GM19043 (cell line): ENCODE data around the gene DCTN3.
"Not testable (repeated sequence)": the region's sequence is repeated elsewhere in the genome, so short reads cannot be mapped to it uniquely, and the experiment has no call there.

Experiments
- ATAC-seq: cut with Tn5 transposase; IDR thresholded peaks from one replicate; pipeline ENCODE4 v1.9.1; 2021; ENCODE audit warnings: low read depth; ENCODE audit not compliant: unreplicated experiment

The DCTN3 gene

DNA sequence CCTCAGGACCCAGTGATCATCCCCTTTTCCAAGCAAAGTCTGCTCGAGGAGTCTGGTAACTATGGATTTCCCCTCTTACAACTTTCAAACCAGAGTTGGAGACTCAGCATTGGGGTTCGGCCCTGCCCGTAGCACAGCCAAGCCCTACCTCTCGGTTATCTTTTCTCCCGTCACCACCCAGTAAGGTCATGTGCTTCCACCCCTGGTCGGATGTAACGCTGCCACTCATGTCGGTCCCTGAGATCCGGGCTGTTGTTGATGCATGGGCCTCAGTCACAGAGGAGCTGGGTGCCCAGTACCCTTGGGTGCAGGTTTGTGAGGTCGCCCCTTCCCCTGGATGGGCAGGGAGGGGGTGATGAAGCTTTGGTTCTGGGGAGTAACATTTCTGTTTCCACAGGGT is 27.4 kb upstream of the DCTN3 start:
- ATAC-seq, result no peak

DNA sequence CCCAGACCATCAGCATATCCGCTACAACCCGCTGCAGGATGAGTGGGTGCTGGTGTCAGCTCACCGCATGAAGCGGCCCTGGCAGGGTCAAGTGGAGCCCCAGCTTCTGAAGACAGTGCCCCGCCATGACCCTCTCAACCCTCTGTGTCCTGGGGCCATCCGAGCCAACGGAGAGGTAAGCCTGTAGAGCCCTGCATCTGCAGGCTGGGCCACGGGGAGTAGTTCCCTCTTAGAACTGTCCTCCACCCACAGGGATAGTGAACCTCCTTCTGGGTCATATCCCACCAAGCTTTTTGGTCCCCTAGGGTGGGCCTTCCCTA is 26.7 kb upstream of the DCTN3 start:
- no peak for ATAC-seq

- peak; percentile 71 for ATAC-seq
Measured at GRCh38 chr9:34646211-34647083, 26.2 kb upstream of the DCTN3 start, which contains the start of gene GALT. Gene GALT (plus strand): TSS chr9:34646675. CDS start chr9:34646705, 30 bp downstream.

DNA sequence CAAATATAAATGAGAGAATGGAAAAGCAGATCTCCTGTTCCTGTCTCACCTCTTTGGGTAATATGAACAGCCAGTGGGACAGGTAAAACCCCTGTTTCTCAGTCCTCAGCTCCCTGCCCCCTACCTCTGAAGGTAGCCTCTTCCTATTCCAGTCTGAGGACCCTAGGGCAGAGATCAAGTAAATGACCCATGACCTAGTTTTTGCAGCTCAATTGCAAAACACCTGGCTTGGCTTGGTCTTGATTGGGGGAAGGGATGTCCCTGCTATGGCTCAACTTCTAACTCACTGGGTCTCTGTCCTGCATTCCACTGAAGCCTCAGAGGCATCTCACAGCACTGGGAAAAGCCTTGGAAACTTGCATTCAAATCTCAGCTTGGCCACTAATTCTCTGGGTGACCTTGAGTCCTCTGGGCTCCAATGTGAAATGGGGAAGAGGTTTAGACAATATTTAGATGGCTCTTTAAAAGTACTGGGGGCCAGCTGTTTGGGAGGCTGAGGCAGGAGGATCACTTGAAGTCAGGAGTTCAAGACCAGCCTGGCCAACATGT is 24.5 kb upstream of the DCTN3 start:
- ATAC-seq, result no peak

GRCh38 chr9:34642679-34643078 is 22.4 kb upstream of the DCTN3 start:
- ATAC-seq, result no peak

DNA sequence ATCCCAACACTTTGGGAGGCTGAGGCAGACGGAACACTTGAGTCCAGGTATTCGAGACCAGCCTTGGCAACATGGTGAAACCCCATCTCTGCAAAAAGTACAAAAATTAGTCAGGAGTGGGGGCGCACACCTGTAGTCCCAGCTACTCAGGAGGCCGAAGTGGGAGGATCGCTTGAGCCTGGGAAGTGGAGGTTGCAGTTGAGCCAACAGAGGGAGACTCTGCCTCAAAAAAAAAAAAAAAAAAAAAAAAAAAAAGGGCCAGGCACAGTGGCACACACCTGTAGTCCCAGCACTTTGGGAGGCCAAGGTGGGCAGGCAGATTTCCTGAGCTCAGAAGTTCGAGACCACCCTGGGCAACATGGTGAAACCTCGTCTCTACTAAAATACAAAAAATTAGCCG is 19.0 kb upstream of the DCTN3 start:
- not testable (repeated sequence) for ATAC-seq

GRCh38 chr9:34638138-34638445 is 17.8 kb upstream of the DCTN3 start:
- ATAC-seq, result no peak

DNA sequence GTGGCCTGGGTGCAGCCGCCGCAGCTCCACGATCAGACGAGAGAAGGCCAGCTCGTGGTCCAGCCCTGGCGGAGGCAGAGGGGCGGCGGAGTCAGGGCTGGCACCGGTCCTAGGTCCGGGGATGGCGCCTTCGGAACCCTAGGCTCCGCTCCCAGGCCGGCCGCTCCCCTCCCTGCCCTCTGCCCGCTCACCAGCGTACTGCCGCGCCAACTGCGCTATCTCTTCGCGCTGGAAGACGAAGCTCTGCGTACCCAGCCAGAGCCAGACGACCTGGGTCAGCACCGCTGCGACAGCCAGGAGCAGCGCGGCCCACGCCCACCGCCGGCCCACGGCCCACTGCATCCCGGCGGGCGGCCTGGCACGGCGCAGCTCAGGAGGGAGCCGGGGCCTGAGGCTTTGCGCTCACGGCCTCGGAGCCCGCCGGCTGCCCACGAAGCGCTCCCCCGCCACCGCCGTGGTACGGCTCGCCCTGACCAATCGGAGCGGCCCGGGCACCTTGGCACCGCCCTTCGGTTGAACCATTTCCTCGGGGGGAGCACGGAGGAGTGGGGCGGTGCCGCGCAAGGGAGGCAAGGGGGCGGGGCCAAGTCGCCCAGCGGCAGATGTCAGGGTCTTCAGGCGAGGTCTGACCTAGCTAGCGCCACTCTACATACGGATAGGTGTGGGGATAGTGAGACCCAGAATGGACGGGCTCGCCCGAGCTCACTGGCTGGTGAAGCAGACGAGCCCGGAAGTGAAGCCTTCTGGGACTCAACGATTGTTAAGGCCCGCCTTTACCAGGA is 17.3 kb upstream of the DCTN3 start, which contains the start of gene SIGMAR1:
Gene SIGMAR1 (minus strand): TSS at position 432 of the 782 bp plus-strand sequence. CDS start 90 bp downstream, at position 342.
- ATAC-seq, result peak; percentile 78

DNA sequence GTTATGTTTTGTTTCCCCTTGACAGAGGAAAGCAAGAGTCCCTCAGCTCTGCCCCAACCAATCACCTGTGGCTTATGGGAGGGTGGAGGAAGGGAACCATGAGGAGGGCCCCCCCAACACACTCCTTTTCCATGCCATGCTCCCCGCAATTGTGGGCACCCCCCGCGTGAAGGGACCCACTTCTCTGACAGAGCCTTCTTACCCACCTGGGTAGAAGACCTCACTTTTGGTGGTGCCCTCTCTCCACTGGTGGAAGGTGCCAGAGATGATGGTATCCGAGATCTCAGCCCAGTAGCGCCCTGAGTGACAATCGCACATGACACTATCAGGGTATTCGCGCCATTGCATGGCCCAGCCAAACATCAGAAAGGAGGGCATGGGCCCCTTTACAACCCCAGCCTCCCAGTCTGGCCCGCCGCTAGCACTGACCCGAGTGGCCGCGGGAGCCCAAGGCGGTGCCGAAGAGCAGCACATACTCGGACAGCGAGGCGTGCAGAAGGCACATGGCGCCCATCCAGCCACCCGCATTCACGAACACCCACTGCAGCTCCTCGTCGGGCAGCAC is 16.6 kb upstream of the DCTN3 start:
- no peak for ATAC-seq

- no peak for ATAC-seq
Measured at GRCh38 chr9:34635556-34635955, 15.3 kb upstream of the DCTN3 start.

DNA sequence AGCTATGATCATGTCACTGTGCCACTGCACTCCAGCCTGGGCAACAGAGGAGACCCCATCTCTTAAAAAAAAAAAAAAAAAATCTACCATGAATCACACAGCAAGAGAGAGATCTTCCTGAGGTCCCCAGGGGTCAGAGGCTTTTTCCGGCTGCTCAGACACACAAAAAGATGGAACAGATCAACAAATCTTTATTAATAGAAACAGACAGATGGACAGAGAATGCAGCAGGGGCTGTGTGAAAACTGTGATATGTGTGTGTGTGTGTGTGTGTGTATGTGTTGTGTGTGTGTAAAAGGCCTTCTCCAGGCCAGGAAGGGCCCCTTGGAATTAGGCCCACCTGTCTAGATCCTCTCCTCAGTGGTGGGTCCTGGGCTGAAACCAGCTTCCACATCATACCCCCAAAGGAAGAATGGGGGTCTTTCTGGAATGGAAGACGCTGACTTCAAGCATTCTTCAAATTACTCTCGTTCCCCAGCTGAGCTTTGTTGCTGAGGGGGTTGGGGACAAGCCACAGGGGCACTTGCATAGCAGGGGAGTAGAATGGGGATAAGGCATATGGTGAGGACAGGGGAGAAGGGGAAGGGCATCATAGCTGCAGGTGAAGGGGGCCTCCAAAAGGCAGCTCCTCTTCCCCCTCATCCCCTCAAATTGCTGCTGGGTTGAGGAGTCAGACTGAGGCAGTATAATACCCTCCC is 14.4 kb upstream of the DCTN3 start:
- ATAC-seq, result no peak

GRCh38 chr9:34633851-34634550 is 13.7 kb upstream of the DCTN3 start:
- ATAC-seq, result no peak

DNA sequence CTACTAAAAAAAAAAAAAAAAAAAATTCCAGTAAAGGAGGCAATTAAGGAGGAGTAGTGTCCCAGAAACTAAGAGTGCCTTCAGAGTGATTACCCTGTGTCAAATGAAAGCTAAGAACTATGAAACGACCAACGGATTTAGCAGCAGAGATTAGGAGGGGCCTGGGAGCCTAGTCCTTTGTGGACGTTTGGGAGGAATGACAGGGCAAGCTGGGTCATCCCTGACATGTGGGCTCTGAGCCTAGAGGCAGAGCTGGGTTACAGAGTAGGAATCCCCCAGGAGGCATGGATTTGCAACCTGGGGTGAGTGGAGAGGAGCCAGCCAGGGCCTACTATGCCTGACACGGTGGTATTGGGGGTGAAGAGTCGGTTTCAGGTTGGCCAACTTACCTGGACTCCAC is 12.9 kb upstream of the DCTN3 start:
- no peak for ATAC-seq

DNA sequence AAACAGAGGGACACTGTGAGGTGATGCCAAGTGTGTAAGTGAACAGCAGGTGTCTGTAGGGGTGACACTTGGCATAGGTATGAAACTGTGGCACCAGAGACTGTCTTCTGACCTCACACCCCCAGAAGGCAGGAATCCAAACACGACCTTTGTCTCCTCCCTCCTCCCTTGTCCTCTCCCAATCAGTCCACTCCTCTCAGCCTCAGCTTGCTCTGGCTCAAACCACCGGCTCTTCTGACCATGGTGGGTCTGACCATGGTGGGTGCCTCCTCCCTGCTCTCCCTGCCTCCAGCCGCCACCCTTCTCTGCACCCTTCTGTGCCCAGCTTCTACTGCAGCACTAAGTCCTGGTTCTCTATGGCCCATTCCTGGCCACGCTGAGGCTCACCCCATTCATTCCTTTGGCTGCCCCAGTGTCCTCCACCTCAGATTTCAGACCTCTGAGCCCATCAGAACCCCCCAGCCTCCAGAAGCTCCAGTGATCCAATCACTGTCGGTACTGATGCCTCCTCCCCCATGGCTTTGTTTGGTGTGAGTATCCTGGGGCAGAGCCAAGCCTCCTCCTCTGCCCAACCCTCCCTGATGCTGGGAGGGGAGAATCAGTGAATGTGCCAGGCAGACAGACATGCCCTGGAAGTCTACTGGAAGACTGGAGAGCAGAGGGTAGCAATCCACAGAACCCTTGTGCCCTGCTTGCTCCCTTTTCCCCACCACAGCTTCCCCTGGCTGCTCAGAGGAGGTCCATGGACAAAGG is 10.3 kb upstream of the DCTN3 start:
- ATAC-seq, result no peak

DNA sequence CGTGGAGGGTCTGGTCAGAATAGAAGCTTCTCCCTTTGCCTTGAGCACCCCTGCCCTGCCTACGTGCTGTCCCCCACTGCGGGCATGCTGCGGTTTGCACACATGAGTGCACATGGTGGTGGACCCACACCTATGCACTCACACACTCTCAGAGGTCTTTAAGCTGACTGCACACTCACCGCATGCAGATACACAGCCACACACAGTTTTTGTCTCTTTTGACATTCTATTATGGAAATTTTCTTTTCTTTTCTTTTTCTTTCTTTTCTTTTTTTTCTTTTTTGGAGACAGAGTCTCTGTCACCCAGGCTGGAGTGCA is 9.2 kb upstream of the DCTN3 start:
- no peak for ATAC-seq

DNA sequence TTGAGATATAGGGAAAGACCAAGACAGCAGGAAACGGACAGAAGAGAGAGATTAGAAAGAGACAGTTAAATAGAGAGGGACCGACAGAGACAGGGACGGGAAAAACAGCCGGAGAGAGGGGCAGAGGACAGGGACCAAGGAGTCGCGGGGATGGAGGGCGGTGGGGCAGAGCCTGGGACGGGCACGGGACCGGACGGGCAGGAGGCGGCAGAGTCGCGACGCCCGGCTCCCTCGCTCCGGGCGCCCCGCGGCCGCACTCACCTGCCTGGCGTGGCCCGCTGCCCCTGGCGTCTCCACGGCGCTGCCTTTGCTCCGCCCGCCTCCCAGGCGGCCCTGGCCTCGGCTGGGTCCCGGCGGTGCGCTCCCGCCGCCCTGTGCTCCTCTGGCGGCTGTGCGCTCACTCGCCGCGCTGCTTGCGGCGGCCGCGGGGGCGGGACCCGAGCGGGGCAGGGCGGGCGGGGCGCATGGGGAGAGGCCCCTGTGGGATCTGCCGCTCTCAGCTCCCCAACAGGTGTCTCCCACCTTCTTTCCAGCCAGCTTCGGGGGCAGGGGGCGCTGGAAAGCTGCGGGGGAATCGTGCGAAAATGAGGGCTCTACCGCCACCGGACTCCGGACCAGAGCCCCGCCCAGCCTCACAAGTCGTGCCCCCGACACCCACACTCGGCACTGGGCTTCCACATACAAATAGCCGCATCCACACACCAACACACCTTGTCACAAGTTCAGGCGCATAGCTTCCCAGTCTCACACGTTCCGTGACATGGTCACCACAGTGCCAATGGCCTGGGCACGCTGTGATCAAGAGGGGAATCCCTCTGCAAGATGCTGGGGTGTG is 8.6 kb upstream of the DCTN3 start, which contains the start of gene ARID3C:
Gene ARID3C (minus strand): TSS at position 411 of the 835 bp plus-strand sequence. CDS start 1,052 bp downstream, outside the sequence.
- ATAC-seq, result no peak

- no peak for ATAC-seq
Measured at GRCh38 chr9:34627716-34628655, 7.7 kb upstream of the DCTN3 start.

DNA sequence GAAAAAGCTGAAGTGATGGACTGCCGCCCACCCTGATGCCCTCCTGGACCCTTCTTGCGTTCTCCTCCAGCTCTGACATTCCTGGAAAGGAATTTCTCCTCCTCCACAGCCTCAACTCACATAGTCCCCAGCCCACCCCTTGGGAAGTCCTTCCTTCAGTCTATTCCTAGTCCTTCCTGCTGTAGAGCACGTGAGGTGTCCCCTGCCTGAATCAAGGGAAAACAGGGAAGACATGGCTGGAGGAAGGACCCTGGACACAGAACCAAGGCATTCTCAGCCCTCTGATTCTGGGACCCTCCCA is 4.8 kb upstream of the DCTN3 start:
- ATAC-seq, result no peak
